ENCODE measurements around the gene MAP4K4.

DNA sequence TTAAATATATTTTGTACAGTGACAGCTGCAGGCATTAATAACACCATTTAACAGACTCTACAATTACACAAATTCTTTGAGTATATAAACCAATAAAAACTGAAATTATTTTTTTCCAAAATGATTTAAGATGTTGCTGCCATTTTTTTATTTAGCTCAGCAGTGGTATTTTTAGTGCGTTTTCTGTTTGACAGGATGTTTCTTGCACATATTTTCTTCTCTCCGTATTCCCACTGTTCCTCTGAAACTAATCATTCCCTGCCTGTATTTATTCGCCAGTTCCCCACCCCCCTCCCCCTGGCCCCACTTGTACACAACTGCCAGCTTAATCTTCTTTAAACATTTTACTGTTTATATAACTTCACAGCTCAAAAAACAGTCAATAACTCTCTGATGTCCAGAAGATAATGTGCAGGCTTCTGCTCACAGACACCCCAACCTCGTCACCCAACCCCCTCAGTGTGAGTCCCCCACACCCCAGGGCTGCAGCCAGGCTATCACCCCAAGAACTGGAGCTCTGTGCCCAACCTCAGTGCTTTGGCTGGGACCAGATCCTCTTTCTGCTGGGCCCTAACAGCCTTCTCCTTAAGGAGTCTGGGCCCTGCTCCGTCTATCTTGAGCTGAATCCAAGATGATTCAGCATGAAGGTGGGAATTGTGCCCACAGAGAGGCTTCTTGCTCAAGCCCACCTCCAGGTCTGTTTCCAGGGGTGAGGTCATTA lies 41.6 kb upstream of the MAP4K4 start:
- TF ChIP-seq, protein P1, sequence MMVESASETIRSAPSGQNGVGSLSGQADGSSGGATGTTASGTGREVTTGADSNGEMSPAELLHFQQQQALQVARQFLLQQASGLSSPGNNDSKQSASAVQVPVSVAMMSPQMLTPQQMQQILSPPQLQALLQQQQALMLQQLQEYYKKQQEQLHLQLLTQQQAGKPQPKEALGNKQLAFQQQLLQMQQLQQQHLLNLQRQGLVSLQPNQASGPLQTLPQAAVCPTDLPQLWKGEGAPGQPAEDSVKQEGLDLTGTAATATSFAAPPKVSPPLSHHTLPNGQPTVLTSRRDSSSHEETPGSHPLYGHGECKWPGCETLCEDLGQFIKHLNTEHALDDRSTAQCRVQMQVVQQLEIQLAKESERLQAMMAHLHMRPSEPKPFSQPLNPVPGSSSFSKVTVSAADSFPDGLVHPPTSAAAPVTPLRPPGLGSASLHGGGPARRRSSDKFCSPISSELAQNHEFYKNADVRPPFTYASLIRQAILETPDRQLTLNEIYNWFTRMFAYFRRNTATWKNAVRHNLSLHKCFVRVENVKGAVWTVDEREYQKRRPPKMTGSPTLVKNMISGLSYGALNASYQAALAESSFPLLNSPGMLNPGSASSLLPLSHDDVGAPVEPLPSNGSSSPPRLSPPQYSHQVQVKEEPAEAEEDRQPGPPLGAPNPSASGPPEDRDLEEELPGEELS (CRISPR knock-in tag; IDR thresholded peaks at IDR 0.05) = peak; percentile 74; the same call in 1 of the 2 replicates
- TF ChIP-seq MYNN (CRISPR knock-in tag; IDR thresholded peaks at IDR 0.05; ENCODE audit: low read depth) (no peak), ZFP36L2 (CRISPR knock-in tag; IDR thresholded peaks at IDR 0.05) (no peak), ZNF20 (CRISPR knock-in tag; IDR thresholded peaks at IDR 0.05) (no peak), ZNF607 (CRISPR knock-in tag; IDR thresholded peaks at IDR 0.05; ENCODE audit: borderline replicate concordance) (no peak), MYC (CRISPR knock-in tag; IDR thresholded peaks at IDR 0.05; ENCODE audit: borderline replicate concordance) (no peak)
- TF ChIP-seq, protein P2, sequence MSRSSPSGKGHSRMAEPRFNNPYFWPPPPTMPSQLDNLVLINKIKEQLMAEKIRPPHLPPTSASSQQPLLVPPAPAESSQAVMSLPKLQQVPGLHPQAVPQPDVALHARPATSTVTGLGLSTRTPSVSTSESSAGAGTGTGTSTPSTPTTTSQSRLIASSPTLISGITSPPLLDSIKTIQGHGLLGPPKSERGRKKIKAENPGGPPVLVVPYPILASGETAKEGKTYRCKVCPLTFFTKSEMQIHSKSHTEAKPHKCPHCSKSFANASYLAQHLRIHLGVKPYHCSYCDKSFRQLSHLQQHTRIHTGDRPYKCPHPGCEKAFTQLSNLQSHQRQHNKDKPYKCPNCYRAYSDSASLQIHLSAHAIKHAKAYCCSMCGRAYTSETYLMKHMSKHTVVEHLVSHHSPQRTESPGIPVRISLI (CRISPR knock-in tag; IDR thresholded peaks at IDR 0.05; ENCODE audit: borderline replicate concordance) = no peak
- TF ChIP-seq, protein P3, sequence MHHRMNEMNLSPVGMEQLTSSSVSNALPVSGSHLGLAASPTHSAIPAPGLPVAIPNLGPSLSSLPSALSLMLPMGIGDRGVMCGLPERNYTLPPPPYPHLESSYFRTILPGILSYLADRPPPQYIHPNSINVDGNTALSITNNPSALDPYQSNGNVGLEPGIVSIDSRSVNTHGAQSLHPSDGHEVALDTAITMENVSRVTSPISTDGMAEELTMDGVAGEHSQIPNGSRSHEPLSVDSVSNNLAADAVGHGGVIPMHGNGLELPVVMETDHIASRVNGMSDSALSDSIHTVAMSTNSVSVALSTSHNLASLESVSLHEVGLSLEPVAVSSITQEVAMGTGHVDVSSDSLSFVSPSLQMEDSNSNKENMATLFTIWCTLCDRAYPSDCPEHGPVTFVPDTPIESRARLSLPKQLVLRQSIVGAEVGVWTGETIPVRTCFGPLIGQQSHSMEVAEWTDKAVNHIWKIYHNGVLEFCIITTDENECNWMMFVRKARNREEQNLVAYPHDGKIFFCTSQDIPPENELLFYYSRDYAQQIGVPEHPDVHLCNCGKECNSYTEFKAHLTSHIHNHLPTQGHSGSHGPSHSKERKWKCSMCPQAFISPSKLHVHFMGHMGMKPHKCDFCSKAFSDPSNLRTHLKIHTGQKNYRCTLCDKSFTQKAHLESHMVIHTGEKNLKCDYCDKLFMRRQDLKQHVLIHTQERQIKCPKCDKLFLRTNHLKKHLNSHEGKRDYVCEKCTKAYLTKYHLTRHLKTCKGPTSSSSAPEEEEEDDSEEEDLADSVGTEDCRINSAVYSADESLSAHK (CRISPR knock-in tag; IDR thresholded peaks at IDR 0.05; ENCODE audit: borderline replicate concordance) = no peak
